Activated CD4-positive, alpha-beta memory T cell treated with anti-CD3 and anti-CD28 coated beads for 36 hours (primary cell): ENCODE measurements around the gene RRBP1. TPM values are rescaled to one million over a fixed set of nuclear protein-coding genes. Genes with fewer than 3 reads are reported as not detected.

Experiments used
- CTCF ChIA-PET: fragments of 350-600 bp; sonication (Branson Sonifier 250); formaldehyde crosslinking; loops from one replicate; lab custom pipeline; 2021; ENCODE audit warnings: antibody characterized with exemption, inconsistent platforms; lab: Charles Lee
- POLR2A ChIA-PET: fragments of 350-600 bp; sonication (Branson Sonifier 250); formaldehyde crosslinking; loops from one replicate; lab custom pipeline; 2021; ENCODE audit warnings: antibody characterized with exemption; lab: Charles Lee
- DNase-seq: peaks from one replicate; pipeline ENCODE4 v3.0.0-alpha.2; 2020
- H3K27ac Mint-ChIP-seq: one replicate; pipeline ENCODE4 v1.8.0; 2021; ENCODE audit warnings: mixed read lengths
- H3K27me3 Mint-ChIP-seq: one replicate; pipeline ENCODE4 v1.8.0; 2021; ENCODE audit warnings: mixed read lengths
- H3K36me3 Mint-ChIP-seq: one replicate; pipeline ENCODE4 v1.8.0; 2021; ENCODE audit warnings: mixed read lengths
- H3K4me1 Mint-ChIP-seq: one replicate; pipeline ENCODE4 v1.8.0; 2021; ENCODE audit warnings: low read depth, mixed read lengths
- H3K4me3 Mint-ChIP-seq: one replicate; pipeline ENCODE4 v1.8.0; 2021; ENCODE audit warnings: mild to moderate bottlenecking, mixed read lengths
- H3K9me3 Mint-ChIP-seq: one replicate; pipeline ENCODE4 v1.8.0; 2021; ENCODE audit warnings: mixed read lengths
- intact Hi-C: fragments of 100-400 bp; cut with micrococcal nuclease; formaldehyde crosslinking; loops from one replicate; pipeline ENCODE4 v1.15.1; 2023
- total RNA-seq, 2 experiments: library from RNA; stranded (reverse); gene quantifications; one replicate each; pipeline ENCODE4 v1.2.3, GENCODE V29; 2021

Gene RRBP1
- total RNA-seq, 2 experiments from 2014 or later = 29.6 to 32.0 TPM

GRCh38 chr20:17568045-17568788 lies 113.8 kb downstream of the RRBP1 start:
- ChIA-PET CTCF (interaction anchor here (0.8 kb wide), 1 partner anchor 113 kb away, joined by 3 read pairs; no protein-coding TSS in a partner anchor), POLR2A (no interaction called here)
- no peak overlapping the region for H3K27ac Mint-ChIP-seq
- intact Hi-C loops = no loop called here
- H3K9me3 Mint-ChIP-seq = no peaks in the 10 kb centered on the region
- H3K4me3 Mint-ChIP-seq = peak overlapping the region; percentile 47
- DNase-seq = no peak
- H3K36me3 Mint-ChIP-seq = no peaks in the 10 kb centered on the region
- peaks cover 20% of the 10 kb centered on the region for H3K4me1 Mint-ChIP-seq
- no peaks in the 10 kb centered on the region for H3K27me3 Mint-ChIP-seq

- Mint-ChIP-seq H3K4me1 (peaks cover 6% of the 10 kb centered on the region), H3K27ac (no peak overlapping the region), H3K9me3 (no peaks in the 10 kb centered on the region), H3K4me3 (no peak overlapping the region), H3K36me3 (no peaks in the 10 kb centered on the region), H3K27me3 (no peaks in the 10 kb centered on the region)
- intact Hi-C loops = no loop called here
- ChIA-PET POLR2A (no interaction called here), CTCF (interaction anchor here (0.9 kb wide), 1 partner anchor 52 kb away, joined by 3 read pairs; no protein-coding TSS in a partner anchor)
- DNase-seq = no peak
Observed at GRCh38 chr20:17566345-17566744, 115.7 kb downstream of the RRBP1 start.

- no peaks in the 10 kb centered on the region for H3K36me3 Mint-ChIP-seq
- H3K9me3 Mint-ChIP-seq = no peaks in the 10 kb centered on the region
- no peaks in the 10 kb centered on the region for H3K27me3 Mint-ChIP-seq
- H3K4me3 Mint-ChIP-seq = no peak overlapping the region
- peaks cover 12% of the 10 kb centered on the region for H3K4me1 Mint-ChIP-seq
- H3K27ac Mint-ChIP-seq = no peak overlapping the region
- DNase-seq = no peak
- POLR2A ChIA-PET = no interaction called here
- CTCF ChIA-PET = no interaction called here
- intact Hi-C loops = no loop called here
Observed at GRCh38 chr20:17565169-17565845, 116.7 kb downstream of the RRBP1 start.

Other genes starting within 250 kb of the RRBP1 start
- under 1 TPM; 0.34 to 0.36 TPM for gene BFSP1, start 150.9 kb downstream of the RRBP1 start, total RNA-seq
- 10 to 100 TPM; 91.2 to 94.3 TPM for gene DSTN, start 112.2 kb downstream of the RRBP1 start, total RNA-seq
- gene BANF2, start 17.7 kb upstream of the RRBP1 start, total RNA-seq = not detected